H1 (cell line): ENCODE results near the gene TMPRSS4. TPM values are rescaled to one million over a fixed set of nuclear protein-coding genes. Genes with fewer than 3 reads are reported as not detected.

Experiments used
- CTCF ChIA-PET: fragments of 300-600 bp; sonication (Branson Sonifier 250); formaldehyde crosslinking; loops from one replicate; lab custom pipeline; 2021; ENCODE audit not compliant: partially characterized antibody; lab: Charles Lee
- POLR2A ChIA-PET: fragments of 300-600 bp; sonication (Branson Sonifier 250); formaldehyde crosslinking; loops from one replicate; lab custom pipeline; 2021; ENCODE audit warnings: inconsistent platforms; ENCODE audit not compliant: partially characterized antibody; lab: Charles Lee
- DNase-seq, 2 experiments: peaks; one replicate each; pipeline versions ENCODE4 v3.0.0 to v3.0.0-alpha.2; 2010 to 2022; ENCODE audit warnings: low spot score in 2 of 2, low read depth in 1 of 2, mixed read lengths in 1 of 2
- FAIRE-seq: peaks from 2 replicates; lab custom pipeline; 2011; peaks lifted over from hg19 to GRCh38; lab: Jason Lieb, UNC
- H2AFZ ChIP-seq: 2 replicates; pipeline ENCODE4 v1.8.1; 2012; ENCODE audit warnings: low read length, inconsistent platforms
- H2AK5ac ChIP-seq: 2 replicates; pipeline ENCODE4 v1.6.1; 2013; ENCODE audit warnings: low read depth, low read length
- H2BK120ac ChIP-seq: replicated peaks from 2 replicates; pipeline ENCODE3; 2013; ENCODE audit warnings: low read depth, low read length, inconsistent platforms
- H2BK12ac ChIP-seq: 2 replicates; pipeline ENCODE4 v1.6.1; 2013; ENCODE audit warnings: low read depth, low read length
- H2BK15ac ChIP-seq: 2 replicates; pipeline ENCODE4 v1.6.1; 2013; ENCODE audit warnings: low read length
- H2BK20ac ChIP-seq: 2 replicates; pipeline ENCODE4 v1.6.1; 2013; ENCODE audit warnings: low read length
- H2BK5ac ChIP-seq: 2 replicates; pipeline ENCODE4 v1.6.1; 2013; ENCODE audit warnings: low read depth, low read length
- H3K14ac ChIP-seq: 2 replicates; pipeline ENCODE4 v1.6.1; 2013; ENCODE audit warnings: inconsistent platforms; ENCODE audit not compliant: insufficient read length
- H3K18ac ChIP-seq: 2 replicates; pipeline ENCODE4 v1.6.1; 2013; ENCODE audit warnings: low read length; ENCODE audit errors: extremely low read depth
- H3K23ac ChIP-seq: 2 replicates; pipeline ENCODE4 v1.6.1; 2013; ENCODE audit warnings: inconsistent platforms; ENCODE audit not compliant: insufficient read length
- H3K23me2 ChIP-seq: 2 replicates; pipeline ENCODE4 v1.6.1; 2013; ENCODE audit warnings: low read depth, low read length
- H3K27ac ChIP-seq: 2 replicates; pipeline ENCODE4 v1.6.1; 2011; ENCODE audit warnings: low read depth, low read length, inconsistent platforms
- H3K27me3 ChIP-seq, 4 experiments: replicated peaks in 1 of 4; 1 replicate in 1 of 4; 2 replicates in 3 of 4; pipeline versions ENCODE4 v1.6.1 to v1.8.1; 2011 to 2013; ENCODE audit warnings: low read length in 3 of 4, mild to moderate bottlenecking in 3 of 4, inconsistent platforms in 2 of 4, mixed read lengths in 2 of 4, moderate library complexity in 1 of 4; ENCODE audit not compliant: control insufficient read depth in 3 of 4, insufficient read depth in 3 of 4; ENCODE audit errors: extremely low read depth in 1 of 4
- H3K36me3 ChIP-seq, 4 experiments: 2 replicates each; pipeline versions ENCODE4 v1.6.1 to v1.8.1; 2011 to 2013; ENCODE audit warnings: mild to moderate bottlenecking in 4 of 4, low read length in 3 of 4, moderate library complexity in 2 of 4, control low read depth in 1 of 4, inconsistent platforms in 1 of 4; ENCODE audit not compliant: insufficient read depth in 4 of 4, control insufficient read depth in 2 of 4
- H3K4ac ChIP-seq: replicated peaks from 2 replicates; pipeline ENCODE3; 2013; ENCODE audit warnings: low read length, low read depth, mixed read lengths, inconsistent platforms; ENCODE audit not compliant: insufficient read length
- H3K4me1 ChIP-seq, 4 experiments: replicated peaks in 1 of 4; 1 replicate in 1 of 4; 2 replicates in 3 of 4; pipeline versions ENCODE4 v1.6.1 to v1.8.1; 2011 to 2013; ENCODE audit warnings: low read length in 3 of 4, inconsistent platforms in 2 of 4, mixed read lengths in 1 of 4; ENCODE audit not compliant: insufficient read depth in 4 of 4, control insufficient read depth in 3 of 4
- H3K4me2 ChIP-seq, 2 experiments: 2 replicates each; pipeline versions ENCODE4 v1.6.1 to v1.8.1; 2011 to 2013; ENCODE audit warnings: low read depth in 2 of 2, low read length in 2 of 2, control low read depth in 1 of 2, inconsistent platforms in 1 of 2, mild to moderate bottlenecking in 1 of 2; ENCODE audit not compliant: insufficient read depth in 1 of 2
- H3K4me3 ChIP-seq, 4 experiments: fragments of 200-600, 300-600 bp in 1 of 4; sonication (generic), shearing (Covaris generic), sonication (Bioruptor Twin) in 1 of 4; 2 replicates each; pipeline versions ENCODE4 v1.5.1 to v1.8.1; 2011 to 2016; ENCODE audit warnings: low read length in 4 of 4, low read depth in 3 of 4, control low read depth in 2 of 4, inconsistent platforms in 2 of 4, mild to moderate bottlenecking in 2 of 4, mixed read lengths in 1 of 4, moderate library complexity in 1 of 4; ENCODE audit not compliant: insufficient read depth in 2 of 4; ENCODE audit errors: extremely low read depth in 1 of 4
- H3K56ac ChIP-seq: replicated peaks from 2 replicates; pipeline ENCODE3; 2013; ENCODE audit warnings: low read depth, mild to moderate bottlenecking, mixed read lengths, low read length, inconsistent platforms; ENCODE audit not compliant: insufficient read length
- H3K79me1 ChIP-seq: 2 replicates; pipeline ENCODE4 v1.6.1; 2013; ENCODE audit warnings: low read depth, low read length, control low read depth
- H3K79me2 ChIP-seq, 2 experiments: 2 replicates each; pipeline versions ENCODE4 v1.6.1 to v1.8.1; 2012 to 2013; ENCODE audit warnings: low read length in 2 of 2, mild to moderate bottlenecking in 2 of 2, inconsistent platforms in 1 of 2; ENCODE audit not compliant: insufficient read depth in 2 of 2, control insufficient read depth in 1 of 2
- H3K9ac ChIP-seq, 4 experiments: replicated peaks in 1 of 4; 1 replicate in 1 of 4; 2 replicates in 3 of 4; pipeline versions ENCODE4 v1.6.1 to v1.8.1; 2011 to 2013; ENCODE audit warnings: low read depth in 3 of 4, low read length in 3 of 4, control low read depth in 2 of 4, mild to moderate bottlenecking in 2 of 4, moderate library complexity in 2 of 4, inconsistent platforms in 1 of 4; ENCODE audit errors: extremely low read depth in 1 of 4
- H3K9me3 ChIP-seq, 2 experiments: 2 replicates each; pipeline versions ENCODE4 v1.6.1 to v1.8.1; 2012 to 2013; ENCODE audit warnings: mild to moderate bottlenecking in 2 of 2, moderate library complexity in 2 of 2, control low read depth in 1 of 2, inconsistent platforms in 1 of 2, low read depth in 1 of 2, low read length in 1 of 2, mixed read lengths in 1 of 2; ENCODE audit not compliant: insufficient read depth in 2 of 2
- H4K20me1 ChIP-seq, 2 experiments: replicated peaks in 1 of 2; 2 replicates each; pipeline versions ENCODE3 to v1.8.1; 2011 to 2013; ENCODE audit warnings: inconsistent platforms in 2 of 2, low read length in 2 of 2, mild to moderate bottlenecking in 1 of 2; ENCODE audit not compliant: insufficient read depth in 2 of 2, control insufficient read depth in 1 of 2
- H4K5ac ChIP-seq: 2 replicates; pipeline ENCODE4 v1.6.1; 2013; ENCODE audit warnings: low read length, low read depth, mixed read lengths, inconsistent platforms; ENCODE audit not compliant: insufficient read length
- H4K8ac ChIP-seq: 2 replicates; pipeline ENCODE4 v1.8.0; 2013; ENCODE audit warnings: mild to moderate bottlenecking, moderate library complexity, low read length, inconsistent platforms; ENCODE audit not compliant: insufficient read depth; ENCODE audit errors: extremely low read depth
- H4K91ac ChIP-seq: replicated peaks from 2 replicates; pipeline ENCODE3; 2013; ENCODE audit warnings: low read length, mixed read lengths, inconsistent platforms; ENCODE audit not compliant: insufficient read length
- ASH2L ChIP-seq: fragments of 200-600, 300-600 bp; sonication (generic); IDR thresholded peaks from one replicate; pipeline ENCODE4 v1.7.1; 2017; ENCODE audit warnings: low read length
- ATF2 ChIP-seq: IDR thresholded peaks from 2 replicates; pipeline ENCODE4 v1.6.1; 2012; ENCODE audit warnings: low read length, inconsistent platforms
- CBX5 ChIP-seq: fragments of 300-800, 300-1000 bp; sonication (generic); IDR thresholded peaks from 2 replicates; pipeline ENCODE4 v1.7.1; 2016; ENCODE audit warnings: antibody characterized with exemption, low read length, low read depth
- CHD1 ChIP-seq: IDR thresholded peaks from 2 replicates; pipeline ENCODE4 v1.6.1; 2012; ENCODE audit warnings: low read depth, low read length, improper control_type of control experiment
- GABPA ChIP-seq: IDR thresholded peaks from 2 replicates; pipeline ENCODE4 v1.6.1; 2011; ENCODE audit warnings: mild to moderate bottlenecking, low read length, moderate library complexity, borderline replicate concordance; ENCODE audit not compliant: insufficient read depth
- KDM4A ChIP-seq: IDR thresholded peaks from one replicate; pipeline ENCODE4 v1.7.1; 2012; ENCODE audit warnings: low read depth, mild to moderate bottlenecking, moderate library complexity, low read length, inconsistent platforms; ENCODE audit not compliant: severe bottlenecking
- RXRA ChIP-seq: IDR thresholded peaks from 2 replicates; pipeline ENCODE4 v1.6.1; 2011; ENCODE audit warnings: low read depth, mild to moderate bottlenecking, low read length, moderate library complexity; ENCODE audit not compliant: insufficient read depth
- SAP30 ChIP-seq: fragments of 300-600 bp; sonication (generic); IDR thresholded peaks from 2 replicates; pipeline ENCODE4 v1.7.1; 2012; ENCODE audit warnings: low read length, moderate library complexity, mild to moderate bottlenecking, inconsistent platforms; ENCODE audit not compliant: insufficient read depth, insufficient replicate concordance
- SP2 ChIP-seq: IDR thresholded peaks from 2 replicates; pipeline ENCODE4 v1.6.1; 2012; ENCODE audit warnings: mild to moderate bottlenecking, low read length, inconsistent platforms
- SP4 ChIP-seq: IDR thresholded peaks from 2 replicates; pipeline ENCODE4 v1.6.1; 2012; ENCODE audit warnings: low read length, inconsistent platforms
- USF2 ChIP-seq: IDR thresholded peaks from 2 replicates; pipeline ENCODE4 v1.6.1; 2011; ENCODE audit warnings: low read length, improper control_type of control experiment
- ZNF274 ChIP-seq: IDR thresholded peaks from 2 replicates; pipeline ENCODE4 v1.7.0; 2012; ENCODE audit warnings: low read length, borderline replicate concordance; ENCODE audit errors: extremely low read depth
- WGBS, 2 experiments: shearing (Covaris generic) in 1 of 2; methylation state at CpG; one replicate each; pipeline versions ENCODE4 v1.1.6 to v1.1.7; 2013 to 2015; ENCODE audit warnings: low lambda C conversion rate in 2 of 2, mixed read lengths in 2 of 2, inconsistent platforms in 1 of 2, low coverage in 1 of 2, missing lambda C conversion rate in 1 of 2; ENCODE audit not compliant: insufficient replicate concordance in 2 of 2, insufficient coverage in 1 of 2, insufficient read length in 1 of 2; ENCODE audit errors: extremely low coverage in 1 of 2, missing lambda C conversion rate in 1 of 2; 5-methylcytosine and 5-hydroxymethylcytosine counted together
- polyA plus RNA-seq, 7 experiments: library from polyadenylated mRNA; depleted of rRNA in 3 of 7; stranded (reverse) in 5 of 7; unstranded in 2 of 7; fragments of >200 nt in 5 of 7; fragments of 200-250 nt in 2 of 7; gene quantifications; 1 replicate in 5 of 7; 2 replicates in 1 of 7; 4 replicates in 1 of 7; pipeline versions ENCODE4 v1.2.1 to v1.2.3, GENCODE V29; 2011 to 2013; ENCODE audit warnings: missing spikeins in 2 of 7, mixed read lengths in 2 of 7
- total RNA-seq: library from RNA; stranded (reverse); fragmentation: NEBNext Ultra II Directional; extraction: Animal tissue kit (Norgen Biotek cat#: 25700); gene quantifications from 2 replicates; pipeline ENCODE4 v1.2.1, GENCODE V29; 2021

Gene TMPRSS4
- total and polyA plus RNA-seq, 2 of the 8 experiments (the other 6 are each of a cell fraction or from before 2014, with no cell fraction given): 0.11 to 0.58 TPM

DNA sequence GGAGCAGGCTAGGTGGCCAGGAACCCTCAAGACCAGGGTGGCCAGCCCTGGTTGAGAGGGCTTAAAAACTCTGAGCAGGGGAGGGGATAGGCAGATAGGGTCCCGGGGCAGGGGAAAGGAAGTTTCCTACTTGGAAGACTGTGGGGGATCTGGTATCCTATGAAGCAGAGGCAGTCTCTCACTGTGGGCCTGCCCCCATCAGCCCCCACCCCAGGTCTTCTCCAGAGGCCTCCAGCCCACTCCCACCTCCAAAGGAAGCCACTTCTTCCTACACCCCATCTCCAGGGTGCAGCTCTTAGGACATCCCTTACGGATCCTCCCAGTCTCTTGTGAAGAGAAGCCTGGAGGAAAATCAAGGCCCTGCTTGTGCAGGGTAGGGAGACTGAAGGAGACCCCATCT lies 59.5 kb downstream of the TMPRSS4 start:
- Histone ChIP-seq H3K23me2 (no peaks in the 10 kb centered on the region), H3K56ac (no peak overlapping the region), H3K18ac (no peak overlapping the region), H2BK20ac (no peak overlapping the region), H3K23ac (no peak overlapping the region), H3K79me2 (no peaks in the 10 kb centered on the region), H3K4me3 (no peak overlapping the region), H2BK15ac (no peak overlapping the region), H3K9me3 (no peaks in the 10 kb centered on the region), H3K79me1 (no peaks in the 10 kb centered on the region), H2BK5ac (no peak overlapping the region), H3K36me3 (no peaks in the 10 kb centered on the region), H4K8ac (no peak overlapping the region), H4K91ac (no peak overlapping the region), H3K27me3 (no peaks in the 10 kb centered on the region), H3K14ac (no peak overlapping the region), H2AFZ (no peak overlapping the region), H3K27ac (no peak overlapping the region), H2BK12ac (no peak overlapping the region), H3K9ac (no peak overlapping the region), H2BK120ac (no peak overlapping the region), H2AK5ac (no peak overlapping the region), H3K4ac (no peak overlapping the region), H4K5ac (no peak overlapping the region), H4K20me1 (no peaks in the 10 kb centered on the region), H3K4me2 (no peak overlapping the region), H3K4me1 (no peaks in the 10 kb centered on the region)
- POLR2A ChIA-PET: no interaction called here
- DNase-seq: no peak
- CTCF ChIA-PET: interaction anchor here (1.6 to 3.3 kb wide), 2 partner anchors 9 to 35 kb away, joined by 5 to 11 read pairs; no protein-coding TSS in a partner anchor
- FAIRE-seq: no peak
- 100% methylated on average over 2 of the region's 2 CpGs; no CpG with 5 or more reads in 1 of the 2 experiments for WGBS, 2 experiments
- TF ChIP-seq SP4 (no peak), USF2 (no peak), KDM4A (no peak), ATF2 (no peak), GABPA (no peak), SP2 (no peak), ASH2L (no peak), CBX5 (no peak), SAP30 (no peak), CHD1 (no peak), RXRA (no peak), ZNF274 (no peak)
